B cell (primary cell): ENCODE results near the gene ARHGAP25. TPM values are rescaled to one million over a fixed set of nuclear protein-coding genes. Genes with fewer than 3 reads are reported as not detected.

Experiments
- ATAC-seq: fragments of 200-7000 bp; cut with Tn5 transposase; one replicate; pipeline ENCODE4 v1.10.0; 2021; ENCODE audit warnings: low read depth, mild to moderate bottlenecking, moderate number of reproducible peaks, moderate library complexity
- CTCF ChIA-PET: fragments of 350-600 bp; sonication (Branson Sonifier 250); formaldehyde crosslinking; loops from one replicate; lab custom pipeline; 2021; ENCODE audit warnings: antibody characterized with exemption, inconsistent platforms; lab: Charles Lee
- POLR2A ChIA-PET: fragments of 350-600 bp; sonication (Branson Sonifier 250); formaldehyde crosslinking; loops from one replicate; lab custom pipeline; 2021; ENCODE audit warnings: antibody characterized with exemption; lab: Charles Lee
- DNase-seq: peaks from one replicate; pipeline ENCODE4 v3.0.0; 2013
- H2AFZ ChIP-seq: 2 replicates; pipeline ENCODE4 v1.6.1; 2012; ENCODE audit warnings: mild to moderate bottlenecking, low read depth, low read length; ENCODE audit not compliant: insufficient read depth, poor library complexity, severe bottlenecking
- H3K27ac ChIP-seq, 2 donors: 1 replicate in 1 of 2; 2 replicates in 1 of 2; pipeline ENCODE4 v1.5.1; 2012 to 2013; ENCODE audit warnings: low read length in 2 of 2, mild to moderate bottlenecking in 2 of 2, moderate library complexity in 1 of 2
- H3K27me3 ChIP-seq, 4 experiments: fragments of 200-600 bp in 1 of 4; sonication (generic) in 1 of 4; replicated peaks in 1 of 4; 1 replicate in 2 of 4; 2 replicates in 2 of 4; pipeline versions ENCODE4 v1.6.1 to v1.7.0; 2013 to 2016; ENCODE audit warnings: low read length in 3 of 4, mild to moderate bottlenecking in 2 of 4, mixed read lengths in 1 of 4, moderate library complexity in 1 of 4; ENCODE audit not compliant: insufficient read depth in 4 of 4, control insufficient read depth in 3 of 4; ENCODE audit errors: control extremely low read depth in 1 of 4
- H3K36me3 ChIP-seq, 2 experiments: replicated peaks in 1 of 2; 1 replicate in 1 of 2; 2 replicates in 1 of 2; pipeline versions ENCODE4 v1.6.1 to v1.7.1; 2013; ENCODE audit warnings: low read length in 1 of 2; ENCODE audit not compliant: insufficient read depth in 2 of 2, control insufficient read depth in 1 of 2; ENCODE audit errors: control extremely low read depth in 1 of 2, extremely low read depth in 1 of 2
- H3K4me1 ChIP-seq, 2 donors: fragments of 200-600 bp in 1 of 2; sonication (generic) in 1 of 2; 1 replicate in 1 of 2; 2 replicates in 1 of 2; pipeline versions ENCODE4 v1.5.1 to v1.6.1; 2013 to 2017; ENCODE audit warnings: low read length in 2 of 2; ENCODE audit not compliant: control insufficient read depth in 2 of 2, insufficient read depth in 2 of 2
- H3K4me2 ChIP-seq: replicated peaks from 2 replicates; pipeline ENCODE3; 2012; ENCODE audit warnings: mild to moderate bottlenecking, low read depth, low read length; ENCODE audit not compliant: poor library complexity, severe bottlenecking
- H3K4me3 ChIP-seq, 5 experiments: fragments of 200-600 bp in 1 of 5; sonication (generic) in 1 of 5; 1 replicate in 3 of 5; 2 replicates in 2 of 5; pipeline versions ENCODE4 v1.5.1 to v1.7.0; 2011 to 2016; ENCODE audit warnings: low read length in 4 of 5, mild to moderate bottlenecking in 4 of 5, low read depth in 2 of 5, control low read depth in 1 of 5, moderate library complexity in 1 of 5; ENCODE audit not compliant: insufficient read depth in 1 of 5; ENCODE audit errors: control extremely low read depth in 1 of 5, extremely low read depth in 1 of 5
- H3K79me2 ChIP-seq: fragments of 200-600 bp; sonication (generic); one replicate; pipeline ENCODE4 v1.6.0; 2016; ENCODE audit warnings: low read length; ENCODE audit not compliant: control insufficient read depth, insufficient read depth
- H3K9ac ChIP-seq: fragments of 200-600 bp; sonication (generic); 2 replicates; pipeline ENCODE4 v1.6.1; 2017; ENCODE audit warnings: mild to moderate bottlenecking, low read length, moderate library complexity
- H3K9me3 ChIP-seq, 3 donors: one replicate each; pipeline versions ENCODE4 v1.6.1 to v1.7.1; 2013; ENCODE audit warnings: low read length in 2 of 3; ENCODE audit not compliant: control insufficient read depth in 2 of 3, insufficient read depth in 1 of 3; ENCODE audit errors: control extremely low read depth in 1 of 3
- H4K20me1 ChIP-seq: 2 replicates; pipeline ENCODE4 v1.6.0; 2012; ENCODE audit warnings: mild to moderate bottlenecking, low read length; ENCODE audit not compliant: insufficient read depth, control insufficient read depth, poor library complexity, severe bottlenecking
- H3K27ac Mint-ChIP-seq: one replicate; pipeline ENCODE4 v1.8.0; 2021; ENCODE audit warnings: mixed read lengths
- H3K27me3 Mint-ChIP-seq: one replicate; pipeline ENCODE4 v1.8.0; 2021; ENCODE audit warnings: mixed read lengths
- H3K4me1 Mint-ChIP-seq: one replicate; pipeline ENCODE4 v1.8.0; 2021; ENCODE audit warnings: mixed read lengths
- H3K4me3 Mint-ChIP-seq: one replicate; pipeline ENCODE4 v1.8.0; 2021; ENCODE audit warnings: mixed read lengths
- H3K9me3 Mint-ChIP-seq: one replicate; pipeline ENCODE4 v1.8.0; 2022; ENCODE audit warnings: mixed read lengths; ENCODE audit not compliant: insufficient read depth
- EZH2 ChIP-seq: IDR thresholded peaks from 2 replicates; pipeline ENCODE4 v1.6.1; 2012; ENCODE audit warnings: borderline replicate concordance, low read depth, mild to moderate bottlenecking, moderate library complexity, low read length; ENCODE audit not compliant: insufficient read depth, poor library complexity, severe bottlenecking
- WGBS: methylation state at CpG from one replicate; pipeline ENCODE4 v1.1.5; 2013; ENCODE audit warnings: missing lambda C conversion rate; ENCODE audit not compliant: insufficient coverage; 5-methylcytosine and 5-hydroxymethylcytosine counted together
- intact Hi-C: fragments of 100-400 bp; cut with micrococcal nuclease; formaldehyde crosslinking; loops from one replicate; pipeline ENCODE4 v1.10.0; 2022
- polyA plus RNA-seq: library from polyadenylated mRNA; depleted of rRNA; stranded (reverse); fragments of >200 nt; gene quantifications from 2 replicates; pipeline ENCODE4 v1.2.3, GENCODE V29; 2012
- total RNA-seq, 2 donors: library from RNA; stranded (reverse); fragments of 120-200 nt in 1 of 2; gene quantifications; 1 replicate in 1 of 2; 2 replicates in 1 of 2; pipeline versions ENCODE4 v1.2.3 to v1.2.4, GENCODE V29; 2013 to 2022
- TF ChIP-seq, protein P1 (sequence below): fragments of 200-600 bp; IDR thresholded peaks from one replicate; pipeline ENCODE4 v1.8.0; 2022; ENCODE audit warnings: antibody characterized with exemption, mild to moderate bottlenecking

Gene ARHGAP25
- total and polyA plus RNA-seq, 2 donors (not counting 1 experiment from before 2014, with no cell fraction given), result 97.9 to 207 TPM

DNA sequence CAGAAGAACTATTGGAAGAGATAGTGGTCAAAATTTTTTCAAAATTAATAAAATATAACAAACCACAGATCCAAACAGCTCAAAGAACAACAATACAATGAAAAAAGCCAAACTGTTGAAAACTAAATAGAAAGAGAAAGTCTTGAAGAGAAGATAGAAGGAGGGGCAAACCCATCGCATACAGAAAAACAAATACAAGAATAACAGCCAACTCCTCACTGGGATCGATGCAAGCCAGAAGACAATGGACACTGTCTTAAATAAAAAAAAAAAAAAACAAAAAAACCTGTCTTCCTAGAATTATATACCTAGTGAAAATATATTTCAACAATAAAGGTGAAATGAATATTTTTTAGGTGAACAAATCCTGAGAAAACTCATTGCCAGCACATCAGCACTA lies 34.1 kb upstream of the ARHGAP25 start:
- no peak overlapping the region for H3K27ac Mint-ChIP-seq
- CTCF ChIA-PET, result interaction anchor here (1.3 to 2.1 kb wide), 2 partner anchors 8 to 225 kb away, joined by 5 to 6 read pairs; no protein-coding TSS in a partner anchor
- H3K9me3 ChIP-seq, result peaks cover 0 to 3% (median 0%) of the 10 kb centered on the region in 3 donors
- intact Hi-C loops, result no loop called here
- DNase-seq (no peak), ATAC-seq (no peak)
- H4K20me1 ChIP-seq, result no peaks in the 10 kb centered on the region
- H3K27ac ChIP-seq, result no peak overlapping the region
- POLR2A ChIA-PET, result no interaction called here
- no peak overlapping the region for H2AFZ ChIP-seq
- H3K4me2 ChIP-seq, result no peak overlapping the region
- H3K27me3 ChIP-seq, result no peaks in the 10 kb centered on the region
- no peak overlapping the region for H3K4me3 ChIP-seq
- WGBS, result no CpG with 5 or more reads among the region's 2 CpGs
- no peak overlapping the region for H3K4me3 Mint-ChIP-seq
- H3K79me2 ChIP-seq, result no peaks in the 10 kb centered on the region
- H3K4me1 ChIP-seq, result no peaks in the 10 kb centered on the region
- H3K4me1 Mint-ChIP-seq, result no peaks in the 10 kb centered on the region
- TF ChIP-seq, protein P1, sequence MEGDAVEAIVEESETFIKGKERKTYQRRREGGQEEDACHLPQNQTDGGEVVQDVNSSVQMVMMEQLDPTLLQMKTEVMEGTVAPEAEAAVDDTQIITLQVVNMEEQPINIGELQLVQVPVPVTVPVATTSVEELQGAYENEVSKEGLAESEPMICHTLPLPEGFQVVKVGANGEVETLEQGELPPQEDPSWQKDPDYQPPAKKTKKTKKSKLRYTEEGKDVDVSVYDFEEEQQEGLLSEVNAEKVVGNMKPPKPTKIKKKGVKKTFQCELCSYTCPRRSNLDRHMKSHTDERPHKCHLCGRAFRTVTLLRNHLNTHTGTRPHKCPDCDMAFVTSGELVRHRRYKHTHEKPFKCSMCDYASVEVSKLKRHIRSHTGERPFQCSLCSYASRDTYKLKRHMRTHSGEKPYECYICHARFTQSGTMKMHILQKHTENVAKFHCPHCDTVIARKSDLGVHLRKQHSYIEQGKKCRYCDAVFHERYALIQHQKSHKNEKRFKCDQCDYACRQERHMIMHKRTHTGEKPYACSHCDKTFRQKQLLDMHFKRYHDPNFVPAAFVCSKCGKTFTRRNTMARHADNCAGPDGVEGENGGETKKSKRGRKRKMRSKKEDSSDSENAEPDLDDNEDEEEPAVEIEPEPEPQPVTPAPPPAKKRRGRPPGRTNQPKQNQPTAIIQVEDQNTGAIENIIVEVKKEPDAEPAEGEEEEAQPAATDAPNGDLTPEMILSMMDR, result no peak
- TF ChIP-seq EZH2, result no peak
- H3K9ac ChIP-seq, result no peak overlapping the region
- H3K27me3 Mint-ChIP-seq, result no peaks in the 10 kb centered on the region
- H3K36me3 ChIP-seq, result no peaks in the 10 kb centered on the region
- no peaks in the 10 kb centered on the region for H3K9me3 Mint-ChIP-seq

DNA sequence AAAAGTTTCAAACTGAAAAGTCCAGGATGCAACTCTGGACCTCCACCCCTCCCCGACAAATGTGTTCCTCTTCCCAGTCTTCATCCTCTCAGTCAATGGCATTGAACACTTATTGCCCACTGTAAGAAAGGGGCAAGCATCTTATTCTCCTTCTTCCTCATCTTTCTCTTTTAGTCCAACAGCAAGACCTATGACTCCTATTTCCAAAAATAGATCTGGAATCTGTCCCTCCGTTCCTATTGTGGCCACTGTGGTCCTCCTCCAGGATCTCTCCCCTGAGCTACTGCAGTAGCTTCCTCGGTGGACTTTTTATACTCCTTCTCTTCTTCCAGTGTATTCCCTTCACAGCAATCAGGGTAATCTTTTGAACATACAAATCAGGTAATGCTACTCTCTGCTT lies 28.0 kb upstream of the ARHGAP25 start:
- DNase-seq (no peak), ATAC-seq (no peak)
- ChIA-PET CTCF (interaction anchor here (1.2 to 5.3 kb wide), 3 partner anchors 145 to 219 kb away, joined by 3 to 133 read pairs (median 13); no protein-coding TSS in a partner anchor), POLR2A (no interaction called here)
- no peak overlapping the region for H3K4me3 Mint-ChIP-seq
- H3K27me3 Mint-ChIP-seq, result no peaks in the 10 kb centered on the region
- no peaks in the 10 kb centered on the region for H3K27me3 ChIP-seq
- 100% methylated on average over 3 of the region's 3 CpGs for WGBS
- TF ChIP-seq EZH2, result no peak
- TF ChIP-seq, protein P1, result no peak
- H3K36me3 ChIP-seq, result no peaks in the 10 kb centered on the region
- peaks cover 18% of the 10 kb centered on the region for H3K4me1 Mint-ChIP-seq
- H3K9me3 ChIP-seq, result no peaks in the 10 kb centered on the region
- intact Hi-C loops, result no loop called here
- H3K9ac ChIP-seq, result no peak overlapping the region
- no peaks in the 10 kb centered on the region for H3K9me3 Mint-ChIP-seq
- no peaks in the 10 kb centered on the region for H3K79me2 ChIP-seq
- no peak overlapping the region for H3K4me2 ChIP-seq
- H3K4me1 ChIP-seq, result peaks cover 12 to 16% of the 10 kb centered on the region in 2 donors
- no peak overlapping the region for H3K4me3 ChIP-seq
- no peak overlapping the region for H3K27ac ChIP-seq
- H2AFZ ChIP-seq, result no peak overlapping the region
- no peaks in the 10 kb centered on the region for H4K20me1 ChIP-seq
- no peak overlapping the region for H3K27ac Mint-ChIP-seq
